Ecto neural progenitor cell (in vitro differentiated cells): Measurements from ENCODE around the gene STK31.
"Not testable (repeated sequence)": the region's sequence is repeated elsewhere in the genome, so short reads cannot be mapped to it uniquely, and the experiment has no call there.

Experiments
- DNase-seq: peaks from one replicate; pipeline ENCODE4 v3.0.0-alpha.2; 2018; ENCODE audit warnings: low spot score

Gene STK31

GRCh38 chr7:23714150-23714464, 4.1 kb downstream of the STK31 start:
- no peak for DNase-seq

GRCh38 chr7:23714579-23714978, 4.6 kb downstream of the STK31 start:
- no peak for DNase-seq

GRCh38 chr7:23715099-23715498, 5.1 kb downstream of the STK31 start:
- DNase-seq = no peak

- no peak for DNase-seq
Measured at GRCh38 chr7:23717788-23718187, 7.8 kb downstream of the STK31 start.

- no peak for DNase-seq
Measured at GRCh38 chr7:23721456-23721855, 11.4 kb downstream of the STK31 start.

GRCh38 chr7:23722587-23723216, 12.7 kb downstream of the STK31 start:
- not testable (repeated sequence) for DNase-seq

GRCh38 chr7:23724113-23724512, 14.1 kb downstream of the STK31 start:
- not testable (repeated sequence) for DNase-seq

GRCh38 chr7:23742051-23742450, 32.0 kb downstream of the STK31 start:
- DNase-seq = no peak

- no peak for DNase-seq
Measured at GRCh38 chr7:23743226-23743625, 33.2 kb downstream of the STK31 start.

- no peak for DNase-seq
Measured at GRCh38 chr7:23746629-23747028, 36.6 kb downstream of the STK31 start.

GRCh38 chr7:23751852-23752251, 41.8 kb downstream of the STK31 start:
- no peak for DNase-seq

GRCh38 chr7:23758839-23759238, 48.8 kb downstream of the STK31 start:
- DNase-seq = not testable (repeated sequence)

- no peak for DNase-seq
Measured at GRCh38 chr7:23759671-23760391, 49.8 kb downstream of the STK31 start.

- DNase-seq = no peak
Measured at GRCh38 chr7:23765943-23766342, 55.9 kb downstream of the STK31 start.

GRCh38 chr7:23767514-23767913, 57.5 kb downstream of the STK31 start:
- no peak for DNase-seq

- DNase-seq = no peak
Measured at GRCh38 chr7:23768022-23768421, 58.0 kb downstream of the STK31 start.

GRCh38 chr7:23779185-23779800, 69.3 kb downstream of the STK31 start:
- DNase-seq = not testable (repeated sequence)

- no peak for DNase-seq
Measured at GRCh38 chr7:23783115-23783514, 73.1 kb downstream of the STK31 start.

GRCh38 chr7:23787272-23787671, 77.3 kb downstream of the STK31 start:
- DNase-seq = no peak

GRCh38 chr7:23788843-23789242, 78.8 kb downstream of the STK31 start:
- DNase-seq = no peak

GRCh38 chr7:23791721-23792120, 81.7 kb downstream of the STK31 start:
- no peak for DNase-seq

- DNase-seq = no peak
Measured at GRCh38 chr7:23802720-23803397, 92.8 kb downstream of the STK31 start.

- no peak for DNase-seq
Measured at GRCh38 chr7:23804707-23805106, 94.7 kb downstream of the STK31 start.
